Muscle of arm (tissue), 12 donors: ENCODE results near the gene ZNF804A. TPM values are rescaled to one million over a fixed set of nuclear protein-coding genes. Genes with fewer than 3 reads are reported as not detected.
"Not testable (repeated sequence)": the region's sequence is repeated elsewhere in the genome, so short reads cannot be mapped to it uniquely, and the experiment has no call there.

Experiments
- DNase-seq: peaks from one replicate; pipeline ENCODE4 v3.0.0-alpha.2; 2013
- polyA plus RNA-seq, 12 donors: library from polyadenylated mRNA; unstranded; fragments of 120-200 nt; gene quantifications; one replicate each; pipeline ENCODE4 v1.2.1, GENCODE V29; 2013; ENCODE audit not compliant: insufficient read length in 12 of 12

ZNF804A gene
- polyA plus RNA-seq, 12 donors, result 0.09 to 0.33 (median 0.24) TPM; not detected in 2

DNA sequence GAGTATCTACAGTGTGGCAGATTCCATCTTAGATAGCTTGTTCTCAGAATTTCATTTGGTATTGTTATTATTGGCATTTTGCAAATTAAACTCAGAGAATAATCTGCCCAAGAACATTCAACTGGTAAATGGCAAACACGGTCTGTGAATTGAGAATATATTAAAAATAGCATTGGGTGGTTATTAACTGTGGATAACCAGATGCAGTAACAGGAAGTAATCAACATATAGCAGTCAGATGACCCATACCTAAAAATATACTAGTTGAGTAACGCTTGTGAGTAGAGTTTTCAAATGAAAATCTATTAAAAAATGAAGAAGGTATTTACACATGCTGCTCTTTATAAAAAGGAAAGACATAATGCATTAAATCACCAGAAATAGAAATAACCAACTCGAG, 129.5 kb downstream of the ZNF804A start:
- DNase-seq, result no peak

DNA sequence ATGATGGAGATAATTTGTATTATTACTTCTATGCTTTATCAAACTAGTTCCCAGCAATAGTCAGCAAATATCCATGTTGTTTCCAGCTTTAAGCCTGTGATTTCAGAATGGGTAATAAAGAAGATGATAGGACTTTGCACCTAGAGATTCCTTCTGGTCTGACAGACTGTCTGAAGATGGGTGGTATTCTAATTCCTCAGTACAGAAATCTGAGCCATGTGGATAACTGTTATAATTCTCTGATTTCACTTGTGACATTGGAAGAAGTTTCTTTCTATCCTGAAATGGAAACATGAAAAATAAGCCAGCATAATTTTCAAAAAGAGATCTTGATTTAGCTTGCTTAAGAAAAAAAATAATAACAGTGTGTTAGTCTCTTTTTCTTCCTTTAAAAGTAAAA, 130.1 kb downstream of the ZNF804A start:
- no peak for DNase-seq

DNA sequence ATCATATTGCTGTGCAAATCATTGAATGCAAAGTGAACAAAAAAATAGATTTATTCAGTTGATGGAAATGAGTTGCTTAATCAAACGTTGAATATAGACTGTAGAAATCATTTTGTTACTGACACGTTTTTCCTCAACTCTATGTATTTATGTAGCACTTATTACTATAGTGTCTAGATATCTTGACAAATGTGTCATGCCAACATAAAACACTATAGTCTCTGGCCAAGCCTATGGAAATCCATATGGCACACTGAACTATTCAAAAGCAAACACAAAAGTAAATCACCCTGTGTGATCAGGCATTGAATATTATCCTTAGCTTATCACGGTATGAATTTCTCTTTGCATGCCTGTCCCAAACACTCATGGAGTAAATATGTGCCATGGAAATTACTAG, 131.3 kb downstream of the ZNF804A start:
- no peak for DNase-seq

DNA sequence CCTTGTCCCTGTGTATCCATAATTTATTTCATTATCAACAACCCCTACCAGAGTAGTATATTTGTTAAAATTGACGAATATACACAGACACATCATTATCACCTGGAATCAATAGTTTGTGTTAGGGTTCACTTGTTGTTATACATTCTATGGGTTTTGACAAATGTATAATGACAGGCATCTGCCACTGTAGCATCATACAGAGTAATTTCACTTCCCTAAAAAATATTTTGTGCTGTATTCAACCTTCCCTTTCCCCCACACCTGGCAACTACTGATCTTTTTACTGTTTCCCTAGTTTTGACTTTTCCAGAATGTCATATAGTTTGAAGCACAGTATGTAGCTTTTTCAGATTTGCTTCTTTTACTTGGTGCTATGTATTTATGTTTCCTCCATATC, 132.0 kb downstream of the ZNF804A start:
- DNase-seq, result no peak

DNA sequence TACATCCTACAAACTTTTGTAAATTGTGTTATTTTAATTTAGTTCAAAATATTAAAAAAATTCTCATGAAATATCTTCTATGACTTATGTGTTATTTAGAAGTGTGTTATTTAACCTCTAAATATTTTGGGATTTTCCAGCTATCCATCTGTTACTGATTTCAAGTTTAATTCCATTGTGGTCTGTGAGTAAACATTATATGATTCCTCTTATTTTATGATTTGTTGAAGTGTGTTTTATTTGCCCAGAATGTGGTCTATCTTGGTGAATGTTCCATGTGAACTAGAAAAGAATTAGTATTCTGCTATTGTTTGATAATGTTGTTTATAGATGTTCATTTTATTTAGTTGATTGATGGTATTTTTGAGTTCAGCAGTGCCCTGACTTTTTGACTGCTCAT, 136.0 kb downstream of the ZNF804A start:
- no peak for DNase-seq

DNA sequence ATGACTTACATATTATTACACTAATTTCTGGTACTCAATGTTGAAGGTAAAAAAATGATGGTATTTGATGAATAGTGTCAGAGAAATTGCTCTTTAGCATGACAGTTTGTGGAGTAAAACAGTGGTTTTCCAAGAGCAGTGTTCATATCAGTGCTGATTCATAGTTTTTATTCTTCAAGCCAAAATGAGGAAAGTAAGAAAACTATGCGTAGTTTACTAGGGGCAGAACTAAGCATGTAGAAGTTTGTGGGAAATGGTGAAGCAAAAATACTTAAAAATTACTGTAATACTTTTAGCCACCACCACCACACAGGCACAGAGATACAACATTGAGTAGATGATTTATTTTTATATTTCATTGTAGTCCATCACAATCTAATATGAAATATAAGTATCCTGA, 137.3 kb downstream of the ZNF804A start:
- no peak for DNase-seq

DNA sequence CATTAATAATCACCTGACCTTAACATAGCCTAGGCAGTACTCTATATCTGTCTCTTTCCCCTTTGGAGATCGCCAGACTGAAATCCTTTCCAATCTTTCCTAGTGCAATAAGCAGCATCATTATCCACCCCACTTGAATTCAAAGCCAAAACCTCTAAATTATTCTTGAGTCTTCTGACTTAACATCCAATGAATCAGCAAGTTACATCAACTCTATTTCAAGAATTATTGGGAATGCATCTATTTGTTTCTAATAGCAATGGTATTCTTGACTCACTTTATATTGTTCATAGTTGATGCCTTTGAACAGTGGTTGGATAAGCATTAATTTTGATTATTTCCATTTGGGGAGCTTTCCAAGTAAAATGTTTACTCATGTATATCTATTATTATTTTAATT, 144.8 kb downstream of the ZNF804A start:
- no peak for DNase-seq

DNA sequence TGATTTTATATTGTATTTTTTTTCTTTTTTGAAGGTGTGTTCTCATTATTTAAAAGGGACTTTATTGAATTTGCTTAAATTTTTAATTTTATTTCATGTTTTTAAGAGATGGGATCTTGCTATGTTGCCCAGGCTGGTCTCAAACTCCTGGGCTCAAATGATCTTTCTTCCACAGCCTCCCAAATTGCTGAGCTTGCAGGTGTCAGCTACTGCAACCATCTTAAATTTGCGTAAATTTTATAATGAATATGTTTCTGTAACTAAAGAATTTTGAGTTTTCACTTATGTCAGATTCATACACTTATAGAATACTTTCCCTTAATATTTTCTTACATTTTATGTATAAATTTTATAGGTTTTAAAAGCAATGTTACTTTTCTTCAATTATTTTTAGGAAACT, 157.8 kb downstream of the ZNF804A start:
- DNase-seq, result no peak

DNA sequence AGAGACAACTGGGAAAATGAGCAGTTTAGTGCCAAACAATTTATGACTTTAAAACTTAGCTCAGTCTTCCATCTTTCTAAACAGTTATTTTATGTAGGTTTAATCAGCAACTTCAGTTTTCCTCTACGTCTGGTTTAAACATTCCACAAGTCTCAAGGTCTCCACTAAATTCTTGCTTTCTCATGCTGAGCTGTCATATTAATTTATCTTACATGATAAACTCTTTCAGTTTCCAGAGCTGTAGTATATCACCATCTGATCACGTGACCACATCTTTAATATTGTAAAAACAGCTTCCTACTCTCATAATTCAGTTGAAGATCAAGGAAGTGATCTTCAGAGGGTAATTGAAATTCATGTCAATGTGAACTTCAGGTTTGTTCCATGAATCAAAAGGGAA, 158.6 kb downstream of the ZNF804A start:
- no peak for DNase-seq

DNA sequence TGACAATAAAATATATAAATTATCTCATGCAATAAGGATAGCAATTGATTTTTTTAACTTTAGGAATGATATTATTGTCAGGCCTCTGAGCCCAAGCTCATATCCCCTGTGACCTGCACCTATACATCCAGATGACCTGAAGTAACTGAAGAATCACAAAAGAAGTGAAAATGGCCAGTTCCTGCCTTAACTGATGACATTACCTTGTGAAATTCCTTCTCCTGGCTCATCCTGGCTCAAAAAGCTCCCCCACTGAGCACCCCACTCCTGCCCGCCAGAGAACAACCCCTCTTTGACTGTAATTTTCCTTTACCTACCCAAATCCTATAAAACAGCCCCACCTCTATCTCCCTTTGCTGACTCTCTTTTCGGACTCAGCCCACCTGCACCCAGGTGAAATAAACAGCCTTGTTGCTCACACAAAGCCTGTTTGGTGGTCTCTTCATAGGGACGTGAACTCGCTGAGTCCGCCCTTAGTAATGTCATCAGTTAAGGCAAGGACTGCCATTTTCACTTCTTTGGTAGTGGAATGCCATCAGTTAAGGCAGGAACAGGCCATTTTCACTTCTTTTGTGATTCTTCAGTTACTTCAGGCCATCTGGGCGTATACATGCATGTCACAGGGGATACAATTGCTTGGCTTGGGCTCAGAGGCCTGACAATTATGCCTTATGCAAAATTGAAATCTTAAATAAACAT, 161.4 kb downstream of the ZNF804A start:
- DNase-seq, result not testable (repeated sequence)

DNA sequence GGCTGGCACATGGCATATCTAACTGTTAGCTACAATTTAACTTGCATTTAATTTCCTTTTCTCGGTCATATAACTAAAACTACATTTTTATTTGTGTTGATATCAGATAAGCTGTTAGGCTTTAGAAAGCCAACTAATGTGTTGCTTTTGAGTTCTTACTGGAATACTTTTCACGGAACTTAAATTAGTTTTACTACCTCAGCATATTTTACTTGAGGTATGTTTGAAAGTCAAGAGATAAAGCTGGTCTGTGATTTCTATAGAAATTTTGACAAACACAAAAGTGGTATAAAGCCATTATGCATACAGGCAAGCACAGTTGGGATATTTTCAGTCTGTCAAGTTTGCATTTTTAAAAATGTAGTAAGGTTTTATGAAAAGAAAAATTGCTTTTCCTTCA, 162.6 kb downstream of the ZNF804A start:
- DNase-seq, result no peak

DNA sequence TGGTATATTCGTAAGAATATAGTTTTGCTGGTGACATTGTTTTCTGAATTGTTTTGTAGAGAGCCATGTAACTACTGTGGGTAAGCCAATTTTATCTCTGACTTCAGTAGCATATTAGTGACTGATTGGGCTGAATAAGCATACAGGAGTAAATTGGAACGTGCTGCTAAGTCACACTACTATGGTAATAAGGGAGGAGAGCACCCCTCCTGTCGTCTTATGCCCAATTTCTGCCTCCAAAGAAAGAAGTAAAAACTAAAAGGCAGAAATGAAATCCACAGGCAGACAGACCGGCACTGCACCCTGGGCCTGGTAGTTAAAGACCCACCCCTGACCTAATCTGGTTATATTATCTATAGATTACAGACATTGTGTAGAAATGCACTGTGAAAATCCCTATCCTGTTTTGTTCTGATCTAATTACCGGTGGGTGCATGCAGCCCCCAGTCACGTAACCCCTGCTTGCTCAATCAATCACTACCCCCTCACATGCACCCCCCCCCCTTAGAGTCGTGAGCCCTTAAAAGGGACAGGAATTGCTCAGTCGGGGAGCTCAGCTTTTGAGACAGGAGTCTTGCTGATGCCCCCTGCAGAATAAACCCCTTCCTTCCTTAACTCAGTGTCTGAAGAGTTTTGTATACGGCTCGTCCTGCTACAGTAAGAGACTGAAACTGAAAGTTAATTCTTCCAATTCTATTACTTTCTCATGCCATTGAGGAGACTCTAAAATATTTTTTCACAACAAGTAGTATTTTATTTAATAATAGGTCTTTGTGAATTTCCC, 167.0 kb downstream of the ZNF804A start:
- no peak for DNase-seq

DNA sequence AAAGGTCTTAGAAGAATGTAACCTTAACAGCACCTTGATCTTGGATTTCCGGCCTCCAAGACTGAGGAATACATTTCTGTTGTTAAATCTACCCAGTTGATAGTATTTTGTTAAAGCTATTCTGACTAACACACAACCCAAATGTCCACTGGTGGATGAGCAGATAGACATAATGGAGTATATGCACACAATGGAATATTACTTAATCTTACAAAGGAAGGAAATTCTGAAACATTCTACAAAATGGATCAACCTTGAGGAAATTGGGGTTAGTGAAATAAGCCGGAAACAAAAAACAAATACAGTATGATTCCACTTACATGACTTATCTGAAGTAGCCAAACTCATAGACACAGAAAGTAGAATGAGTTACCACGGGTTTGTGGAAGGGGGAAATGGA, 168.7 kb downstream of the ZNF804A start:
- no peak for DNase-seq

DNA sequence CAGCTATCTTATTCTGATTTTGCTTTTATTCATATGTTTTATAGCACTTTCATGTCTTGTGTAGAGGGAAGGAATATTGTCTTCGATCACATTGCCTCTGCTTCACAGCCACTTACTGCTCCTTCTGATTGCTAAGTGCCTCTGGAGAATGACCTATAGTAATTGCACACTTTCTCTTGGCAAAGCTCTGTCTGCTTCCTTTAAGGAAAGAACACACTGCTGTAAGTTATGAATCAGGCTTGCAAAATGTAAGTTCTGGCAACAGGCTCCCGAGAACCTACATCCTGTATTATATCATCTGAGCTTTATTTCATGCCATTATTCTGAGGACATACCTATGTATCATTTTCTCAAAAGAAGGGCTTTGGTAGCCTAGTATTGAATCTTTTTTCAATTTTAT, 170.7 kb downstream of the ZNF804A start:
- DNase-seq, result no peak

DNA sequence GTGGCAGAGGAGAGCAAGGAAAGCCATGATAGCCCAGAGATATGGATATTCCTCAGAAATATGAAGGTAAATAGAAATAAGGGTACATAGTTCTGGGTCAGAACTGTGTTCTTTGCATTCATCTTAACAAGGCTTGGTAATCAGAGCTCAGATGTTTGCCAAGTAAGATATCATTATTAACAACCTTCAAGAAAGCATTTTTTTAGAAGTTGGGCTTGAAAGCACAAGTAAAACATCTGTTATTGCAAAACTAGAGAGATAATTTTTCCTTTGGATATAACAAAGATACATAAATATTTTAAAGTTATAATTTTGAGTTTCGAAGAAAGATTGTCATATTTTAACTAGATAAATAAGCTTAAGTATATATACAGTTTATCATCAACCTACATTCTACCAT, 171.4 kb downstream of the ZNF804A start:
- DNase-seq, result no peak

DNA sequence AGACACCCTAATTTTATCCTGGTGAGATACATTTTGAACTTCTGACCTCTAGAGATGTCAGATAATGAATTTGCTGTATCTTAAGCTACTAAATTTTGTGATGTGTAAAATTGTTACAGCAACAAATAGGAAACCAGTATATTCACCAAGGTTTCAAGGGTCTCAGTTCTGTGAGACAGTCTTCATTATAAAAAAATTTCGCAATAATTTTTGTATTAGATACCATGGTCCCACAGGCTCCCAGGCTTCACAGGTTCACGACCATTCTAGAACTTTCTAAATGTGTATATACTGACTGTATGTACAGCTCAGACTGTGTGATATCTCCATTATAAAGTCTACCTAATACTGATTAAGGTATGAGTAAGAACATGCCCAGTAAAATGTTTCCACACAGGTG, 181.4 kb downstream of the ZNF804A start:
- no peak for DNase-seq

DNA sequence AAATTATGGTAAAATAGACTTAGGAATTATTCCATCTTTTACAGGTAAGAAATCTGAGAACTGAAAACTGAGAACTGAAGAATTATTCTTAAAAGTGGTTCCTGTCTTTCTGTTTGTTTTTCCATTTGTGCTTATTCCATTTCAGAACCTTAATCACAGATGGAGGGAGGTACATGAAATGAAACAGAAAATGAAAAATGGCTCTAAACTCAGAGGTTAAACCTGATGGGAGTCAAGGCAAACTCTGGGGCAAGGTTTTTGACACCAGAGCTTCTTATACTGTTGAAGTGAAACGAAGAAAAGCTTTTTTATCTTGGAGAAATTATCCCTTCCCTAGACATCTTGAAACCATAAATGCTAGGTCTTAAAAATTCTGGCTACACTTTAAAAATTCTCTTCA, 182.1 kb downstream of the ZNF804A start:
- DNase-seq, result no peak

DNA sequence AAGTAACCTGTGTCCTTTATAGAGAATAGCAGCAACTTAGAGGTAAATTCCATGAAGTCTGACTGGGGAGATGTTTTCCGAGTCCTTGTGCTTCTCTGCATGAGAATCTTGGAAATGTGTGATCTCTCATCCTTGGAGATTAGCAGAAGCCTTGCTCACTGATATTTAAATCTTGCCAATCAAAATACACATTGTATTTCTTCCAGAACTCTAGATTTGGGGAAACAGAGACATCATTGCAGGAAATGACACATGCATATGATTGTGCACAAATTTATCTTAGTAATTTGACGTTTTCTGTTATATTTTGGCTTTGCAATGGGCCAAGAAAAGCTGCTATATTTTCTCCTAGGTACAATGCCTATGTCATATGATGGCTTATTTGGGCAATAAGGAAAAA, 182.6 kb downstream of the ZNF804A start:
- DNase-seq, result no peak

DNA sequence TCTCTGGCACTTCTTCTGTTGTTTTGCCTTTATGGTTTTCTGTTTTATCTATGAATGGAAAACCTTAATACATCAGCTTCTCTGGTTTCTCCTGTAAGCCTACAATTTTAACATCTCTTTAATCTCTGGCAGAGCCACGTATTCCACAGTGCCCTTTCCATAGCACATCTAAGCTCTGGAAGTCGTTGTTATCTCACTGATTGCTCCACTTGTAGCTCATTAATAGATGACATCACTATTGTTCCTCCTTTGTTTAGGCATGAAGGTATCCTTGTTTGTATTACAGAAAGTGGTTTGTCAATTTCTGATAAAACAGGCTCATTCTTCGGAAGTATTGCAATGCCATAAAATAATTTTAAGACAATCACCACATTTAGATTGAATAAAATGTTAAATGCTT, 185.2 kb downstream of the ZNF804A start:
- DNase-seq, result no peak

DNA sequence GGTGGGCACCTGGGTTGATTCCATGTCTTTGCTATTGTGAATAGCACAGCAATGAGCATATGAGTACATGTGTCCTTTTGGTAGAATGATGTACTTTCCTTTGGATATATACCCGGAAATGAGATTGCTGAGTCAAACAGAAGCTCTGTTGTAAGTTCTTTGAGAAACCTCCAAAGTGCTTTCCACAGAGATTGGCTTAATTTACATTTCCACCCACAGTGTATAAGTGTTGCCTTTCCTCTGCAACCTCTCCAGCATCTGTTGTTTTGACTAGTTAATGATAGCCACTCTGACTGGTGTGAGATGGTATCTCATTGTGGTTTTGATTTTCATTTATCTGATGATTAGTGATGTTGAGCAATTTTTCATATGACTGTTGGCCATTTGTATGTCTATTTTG, 194.8 kb downstream of the ZNF804A start:
- DNase-seq, result no peak

DNA sequence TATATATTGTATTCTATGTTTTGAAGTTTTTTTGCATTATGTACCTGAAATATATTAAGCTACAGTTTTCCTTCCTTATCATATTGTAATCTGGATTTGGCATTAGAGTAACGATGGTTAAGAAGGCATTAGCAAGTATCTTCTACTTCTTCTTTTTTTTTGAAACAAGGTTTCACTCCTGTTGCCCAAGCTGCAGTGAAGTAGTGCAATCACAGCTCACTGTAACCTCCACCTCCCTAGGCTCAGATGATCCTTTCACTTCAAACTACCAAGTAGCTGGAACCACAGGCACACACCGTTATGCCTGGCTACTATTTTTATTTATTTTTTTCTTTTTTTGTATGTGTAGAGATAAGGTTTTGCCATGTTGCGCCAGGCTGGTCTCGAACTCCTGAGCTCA, 201.1 kb downstream of the ZNF804A start:
- no peak for DNase-seq

DNA sequence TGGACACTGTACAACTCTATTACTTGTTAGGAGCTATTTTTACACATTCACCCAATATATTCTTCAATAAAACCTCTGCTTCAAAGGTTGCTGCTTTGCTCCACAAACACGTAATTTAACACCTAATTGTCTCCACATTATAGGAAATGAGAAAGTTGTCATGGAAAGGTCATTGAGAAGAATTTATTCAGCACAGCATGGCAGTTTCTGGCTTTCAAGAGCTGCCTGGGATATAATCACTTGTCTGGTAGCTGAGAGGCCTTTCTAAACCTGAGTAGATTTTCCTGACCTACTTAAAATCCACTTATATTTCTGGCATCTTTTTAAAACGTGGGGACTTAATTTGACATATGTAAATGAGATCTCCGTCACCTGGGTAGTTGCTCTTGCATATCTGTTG, 216.1 kb downstream of the ZNF804A start:
- DNase-seq, result no peak

DNA sequence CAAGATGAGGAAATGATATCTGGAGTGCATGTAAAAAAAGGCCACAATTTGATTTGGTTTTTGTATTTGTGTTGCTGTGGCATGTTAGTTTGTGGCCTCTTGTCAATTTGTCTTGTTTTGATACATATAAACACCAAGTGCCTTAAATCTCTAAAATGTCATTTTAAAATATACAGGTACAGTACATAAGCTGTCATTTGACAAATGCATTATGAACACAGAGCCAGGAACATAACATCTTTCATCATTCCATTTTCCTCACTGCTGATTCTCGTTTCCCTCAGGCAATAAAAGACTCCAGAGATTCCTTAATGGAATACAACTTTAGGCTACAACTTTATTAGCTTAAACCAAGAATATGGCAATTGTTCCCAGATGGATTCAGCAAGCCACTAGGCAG, 217.5 kb downstream of the ZNF804A start:
- no peak for DNase-seq

DNA sequence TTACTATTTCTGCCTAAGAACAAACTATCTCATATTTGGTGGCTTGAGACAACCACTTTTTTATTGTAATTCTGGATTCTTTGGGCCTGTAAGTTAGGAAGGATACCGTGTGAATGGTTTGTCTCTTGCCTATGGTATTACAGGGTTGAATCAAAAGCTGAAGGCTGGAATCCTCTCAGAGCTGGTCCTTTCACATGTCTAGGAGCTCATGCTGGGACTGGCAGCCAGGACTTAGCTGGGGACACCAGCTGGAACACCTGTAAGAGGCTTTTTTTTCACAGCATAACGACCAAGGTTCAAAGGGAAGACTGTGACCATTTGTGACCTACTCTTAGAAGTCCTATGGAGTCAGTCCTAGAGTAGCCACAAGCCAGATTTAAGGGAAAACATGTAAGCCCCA, 226.3 kb downstream of the ZNF804A start:
- no peak for DNase-seq
